ENCODE results near the gene TBC1D22A. TPM values are rescaled to one million over a fixed set of nuclear protein-coding genes. Genes with fewer than 3 reads are reported as not detected.

Gene TBC1D22A
- total RNA-seq, 4 donors from 2014 or later: 9.2 to 45.3 (median 22.8) TPM

DNA sequence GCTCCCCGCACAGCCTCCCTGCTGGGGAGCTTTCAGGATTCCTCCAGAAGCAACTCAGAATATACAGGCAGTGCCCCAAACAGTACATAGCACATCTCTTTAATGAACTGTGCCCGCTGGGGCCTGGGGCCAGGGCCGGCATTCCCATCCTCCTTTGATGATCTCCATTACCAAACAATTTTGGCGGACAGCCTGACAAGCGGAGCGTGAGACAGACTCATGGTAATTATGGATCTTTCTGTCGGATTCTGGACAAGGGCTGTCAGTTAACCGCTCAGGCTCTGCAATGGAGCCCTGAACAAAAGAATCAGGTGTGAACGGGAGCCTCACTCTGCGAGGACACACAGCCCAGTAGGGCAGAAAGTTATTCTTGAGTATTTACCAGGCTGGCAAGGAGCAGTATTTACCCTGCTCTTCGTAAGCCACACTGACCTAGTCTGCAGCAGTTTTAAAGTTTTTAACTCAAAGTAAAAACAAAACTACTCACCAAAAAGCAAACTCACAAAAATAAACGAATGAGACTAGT is 174.0 kb downstream of the TBC1D22A start:
- H3K27me3 ChIP-seq: no peaks in the 10 kb centered on the region
- no peaks in the 10 kb centered on the region for H3K36me3 ChIP-seq
- H3K9me3 ChIP-seq: no peaks in the 10 kb centered on the region
- no peak overlapping the region for H3K4me3 ChIP-seq
- TF ChIP-seq POLR2A (IDR thresholded peaks at IDR 0.05): no peak
- TF ChIP-seq, protein P1, sequence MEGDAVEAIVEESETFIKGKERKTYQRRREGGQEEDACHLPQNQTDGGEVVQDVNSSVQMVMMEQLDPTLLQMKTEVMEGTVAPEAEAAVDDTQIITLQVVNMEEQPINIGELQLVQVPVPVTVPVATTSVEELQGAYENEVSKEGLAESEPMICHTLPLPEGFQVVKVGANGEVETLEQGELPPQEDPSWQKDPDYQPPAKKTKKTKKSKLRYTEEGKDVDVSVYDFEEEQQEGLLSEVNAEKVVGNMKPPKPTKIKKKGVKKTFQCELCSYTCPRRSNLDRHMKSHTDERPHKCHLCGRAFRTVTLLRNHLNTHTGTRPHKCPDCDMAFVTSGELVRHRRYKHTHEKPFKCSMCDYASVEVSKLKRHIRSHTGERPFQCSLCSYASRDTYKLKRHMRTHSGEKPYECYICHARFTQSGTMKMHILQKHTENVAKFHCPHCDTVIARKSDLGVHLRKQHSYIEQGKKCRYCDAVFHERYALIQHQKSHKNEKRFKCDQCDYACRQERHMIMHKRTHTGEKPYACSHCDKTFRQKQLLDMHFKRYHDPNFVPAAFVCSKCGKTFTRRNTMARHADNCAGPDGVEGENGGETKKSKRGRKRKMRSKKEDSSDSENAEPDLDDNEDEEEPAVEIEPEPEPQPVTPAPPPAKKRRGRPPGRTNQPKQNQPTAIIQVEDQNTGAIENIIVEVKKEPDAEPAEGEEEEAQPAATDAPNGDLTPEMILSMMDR (IDR thresholded peaks at IDR 0.05): no peak
- H3K27ac ChIP-seq: no peak overlapping the region
- DNase-seq: no peak
- H3K4me1 ChIP-seq: no peaks in the 10 kb centered on the region
- intact Hi-C loops (cut with DNase I; ENCODE audit: low total_unique reads): no loop called here

DNA sequence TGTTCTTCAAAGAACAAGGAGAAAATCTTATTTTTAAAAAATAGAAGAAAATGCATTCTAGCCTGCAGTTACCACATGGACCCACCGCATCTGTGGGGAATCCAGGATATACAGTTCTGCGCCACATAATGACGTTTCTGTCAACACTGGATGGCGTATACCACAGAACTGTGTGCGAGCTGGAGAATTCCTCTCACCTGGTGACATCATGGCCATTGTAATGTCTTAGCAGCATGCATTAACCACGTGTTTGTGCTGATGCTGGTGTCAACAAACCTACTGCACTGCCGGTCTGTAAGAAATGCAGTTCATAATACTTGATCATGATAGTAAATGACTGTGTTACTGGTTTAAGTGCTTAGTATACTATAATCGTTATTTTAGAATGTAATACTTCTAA is 174.7 kb downstream of the TBC1D22A start:
- H3K9me3 ChIP-seq: no peaks in the 10 kb centered on the region
- DNase-seq: no peak
- H3K4me1 ChIP-seq: no peaks in the 10 kb centered on the region
- H3K27ac ChIP-seq: no peak overlapping the region
- H3K27me3 ChIP-seq: no peaks in the 10 kb centered on the region
- TF ChIP-seq, protein P1 (IDR thresholded peaks at IDR 0.05): no peak
- TF ChIP-seq POLR2A (IDR thresholded peaks at IDR 0.05): no peak
- H3K4me3 ChIP-seq: no peak overlapping the region
- intact Hi-C loops (cut with DNase I; ENCODE audit: low total_unique reads): no loop called here
- H3K36me3 ChIP-seq: no peaks in the 10 kb centered on the region

DNA sequence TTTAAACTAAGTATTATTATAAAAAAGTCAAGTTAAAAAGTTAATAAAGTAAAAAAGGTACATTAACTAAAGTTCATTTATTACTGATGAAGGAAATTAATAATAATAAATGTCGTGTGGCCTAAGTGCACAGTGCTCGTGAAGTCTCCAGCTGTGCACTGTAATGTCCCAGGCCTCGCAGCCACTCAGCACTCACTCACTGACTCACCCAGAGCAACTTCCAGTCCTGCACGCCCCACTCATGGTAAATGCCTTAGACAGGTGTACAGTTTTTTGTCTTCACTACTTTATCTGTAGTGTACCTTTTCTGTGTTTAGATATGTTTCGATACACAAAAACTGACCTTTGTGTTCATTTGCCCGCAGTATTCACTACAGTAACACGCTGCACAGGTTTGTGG is 175.5 kb downstream of the TBC1D22A start:
- no peak for DNase-seq
- intact Hi-C loops (cut with DNase I; ENCODE audit: low total_unique reads): no loop called here
- Histone ChIP-seq H3K9me3 (no peaks in the 10 kb centered on the region), H3K36me3 (no peaks in the 10 kb centered on the region), H3K4me1 (no peaks in the 10 kb centered on the region), H3K27me3 (no peaks in the 10 kb centered on the region), H3K27ac (no peak overlapping the region), H3K4me3 (no peak overlapping the region)
- TF ChIP-seq POLR2A (IDR thresholded peaks at IDR 0.05): no peak
- TF ChIP-seq, protein P1 (IDR thresholded peaks at IDR 0.05): no peak

DNA sequence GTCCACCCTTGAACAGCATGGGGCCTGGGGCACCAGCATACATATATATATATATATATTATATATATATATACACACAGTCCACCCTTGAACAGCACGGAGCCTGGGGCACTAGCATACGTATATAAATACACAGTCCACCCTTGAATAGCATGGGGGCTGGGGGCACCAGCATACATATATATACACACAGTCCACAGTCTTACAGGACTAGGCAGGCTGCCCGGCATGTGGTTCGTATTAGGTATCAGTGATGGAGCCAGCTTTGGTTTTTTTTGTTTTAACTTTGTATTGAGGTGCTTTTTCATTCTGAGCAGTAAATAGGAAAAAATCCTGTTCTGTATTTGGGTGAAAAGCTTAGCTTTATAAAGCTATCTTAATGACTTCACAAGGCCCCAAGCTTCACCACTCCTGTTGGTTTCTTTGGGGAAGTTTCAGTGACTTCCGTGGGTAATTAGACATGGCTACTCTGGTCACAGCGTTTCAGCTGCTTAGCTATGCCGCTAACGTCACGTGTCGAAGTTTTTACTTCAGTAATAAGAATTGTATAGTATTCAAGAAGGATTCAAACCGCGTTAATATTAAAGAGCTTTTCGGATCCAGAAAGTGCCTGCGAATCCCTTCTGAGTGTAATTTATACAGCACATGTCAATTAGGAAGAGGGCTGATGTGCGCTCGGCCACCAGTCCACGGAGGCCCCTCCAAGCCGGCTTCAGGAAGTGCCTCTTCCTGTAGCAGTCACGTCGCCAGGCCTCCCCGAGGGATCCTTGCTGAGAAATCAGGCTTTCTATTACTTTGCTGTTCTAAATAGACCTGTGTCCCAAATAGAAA is 179.7 kb downstream of the TBC1D22A start:
- intact Hi-C loops (cut with DNase I; ENCODE audit: low total_unique reads): no loop called here
- TF ChIP-seq POLR2A (IDR thresholded peaks at IDR 0.05): no peak
- TF ChIP-seq, protein P1 (IDR thresholded peaks at IDR 0.05): no peak
- Histone ChIP-seq H3K36me3 (no peaks in the 10 kb centered on the region), H3K9me3 (no peaks in the 10 kb centered on the region), H3K27me3 (no peaks in the 10 kb centered on the region), H3K4me1 (no peaks in the 10 kb centered on the region), H3K4me3 (no peak overlapping the region), H3K27ac (peak overlapping the region; percentile 46 to 65)
- no peak for DNase-seq
